K562 (cell line): ENCODE results near the gene SIK1. TPM values are rescaled to one million over a fixed set of nuclear protein-coding genes. Genes with fewer than 3 reads are reported as not detected.
"Not testable (repeated sequence)": the region's sequence is repeated elsewhere in the genome, so short reads cannot be mapped to it uniquely, and the experiment has no call there.

Experiments used
- ATAC-seq: fragments of 200-7000 bp; cut with Tn5 transposase; 3 replicates; pipeline ENCODE4 v1.9.1; 2020; ENCODE audit warnings: moderate library complexity
- BruUV-seq: library from RNA; stranded (reverse); fragments of 400-500 nt; replicated peaks from 2 replicates; lab custom pipeline; 2021; lab: Mats Ljungman, UMichigan
- CTCF ChIA-PET: fragments of 300-600 bp; formaldehyde crosslinking; extraction: SDS; loops from one replicate; lab custom pipeline; 2021; ENCODE audit warnings: low intra/inter-chr PET ratio; lab: Yijun Ruan, JAX
- POLR2A ChIA-PET: fragments of 300-600, 350-650 bp; sonication (Branson Sonifier 250); formaldehyde crosslinking; extraction: SDS; loops from one replicate; lab custom pipeline; 2021; ENCODE audit warnings: antibody characterized with exemption, inconsistent platforms; lab: Yijun Ruan, JAX
- DNase-seq, 4 experiments: peaks; one replicate each; pipeline versions ENCODE4 v3.0.0 to v3.0.0-alpha.2; 2011 to 2018; ENCODE audit warnings: low spot score in 3 of 4, mixed read lengths in 3 of 4; ENCODE audit errors: extremely low read depth in 1 of 4
- FAIRE-seq: peaks from 2 replicates; lab custom pipeline; 2011; peaks lifted over from hg19 to GRCh38; lab: Jason Lieb, UNC
- H2AFZ ChIP-seq: 2 replicates; pipeline ENCODE4 v1.6.0; 2011; ENCODE audit warnings: low read depth, low read length, control low read depth, inconsistent platforms
- H3K27ac ChIP-seq: fragments of 200-600 bp; 3 replicates; pipeline ENCODE4 v1.8.0; 2011; ENCODE audit warnings: low read depth, mild to moderate bottlenecking, control low read depth, inconsistent platforms, low read length, moderate library complexity, mixed read lengths; ENCODE audit errors: extremely low read depth
- H3K27me3 ChIP-seq, 2 experiments: fragments of 300-600 bp in 1 of 2; 2 replicates in 1 of 2; 3 replicates in 1 of 2; pipeline versions ENCODE4 v1.6.0 to v1.8.0; 2011; ENCODE audit warnings: inconsistent platforms in 2 of 2, low read length in 2 of 2, mild to moderate bottlenecking in 1 of 2, mixed read lengths in 1 of 2, moderate library complexity in 1 of 2; ENCODE audit not compliant: control insufficient read depth in 2 of 2, insufficient read depth in 2 of 2
- H3K36me3 ChIP-seq: fragments of 300-600 bp; 3 replicates; pipeline ENCODE4 v1.8.0; 2011; ENCODE audit warnings: mild to moderate bottlenecking, low read length, inconsistent platforms; ENCODE audit not compliant: control insufficient read depth, insufficient read depth
- H3K4me1 ChIP-seq, 2 experiments: fragments of 200-600 bp in 1 of 2; replicated peaks in 1 of 2; 2 replicates in 1 of 2; 3 replicates in 1 of 2; pipeline versions ENCODE4 v1.5.1 to v1.8.0; 2011; ENCODE audit warnings: inconsistent platforms in 2 of 2, low read length in 2 of 2, mild to moderate bottlenecking in 1 of 2, mixed read lengths in 1 of 2, moderate library complexity in 1 of 2; ENCODE audit not compliant: control insufficient read depth in 2 of 2, insufficient read depth in 2 of 2
- H3K4me2 ChIP-seq: 2 replicates; pipeline ENCODE4 v1.6.1; 2011; ENCODE audit warnings: low read length, control low read depth, inconsistent platforms, mixed read lengths; ENCODE audit not compliant: insufficient read depth
- H3K4me3 ChIP-seq: fragments of 200-600 bp; sonication (generic), shearing (Covaris generic); 2 replicates; pipeline ENCODE4 v1.5.1; 2016; ENCODE audit warnings: control low read depth, inconsistent platforms
- H3K79me2 ChIP-seq: fragments of 200-600 bp; 3 replicates; pipeline ENCODE4 v1.8.0; 2011; ENCODE audit warnings: low read length, inconsistent platforms; ENCODE audit not compliant: control insufficient read depth, insufficient read depth
- H3K9ac ChIP-seq, 2 experiments: 2 replicates each; pipeline versions ENCODE4 v1.6.0 to v1.6.1; 2011; ENCODE audit warnings: low read depth in 2 of 2, low read length in 2 of 2, control low read depth in 1 of 2, inconsistent platforms in 1 of 2, mild to moderate bottlenecking in 1 of 2, mixed read lengths in 1 of 2; ENCODE audit not compliant: insufficient read depth in 1 of 2
- H3K9me1 ChIP-seq: one replicate; pipeline ENCODE4 v1.6.0; 2011; ENCODE audit warnings: inconsistent platforms, mild to moderate bottlenecking, low read length, moderate library complexity; ENCODE audit not compliant: control insufficient read depth, insufficient read depth
- H3K9me3 ChIP-seq: replicated peaks from 2 replicates; pipeline ENCODE4 v1.5.1; 2011; ENCODE audit warnings: low read depth, low read length, inconsistent platforms; ENCODE audit not compliant: control insufficient read depth, insufficient read depth
- H4K20me1 ChIP-seq: replicated peaks from 2 replicates; pipeline ENCODE4 v1.6.1; 2011; ENCODE audit warnings: low read length, inconsistent platforms, mixed read lengths; ENCODE audit not compliant: control insufficient read depth, insufficient read depth
- WGBS: fragments of 100-300 bp; shearing (Covaris generic); methylation state at CpG from one replicate; pipeline ENCODE4 v1.1.6; 2016; ENCODE audit warnings: low coverage, mixed read lengths; ENCODE audit not compliant: insufficient coverage; ENCODE audit errors: missing lambda C conversion rate; 5-methylcytosine and 5-hydroxymethylcytosine counted together
- in situ Hi-C: fragments of 300-500 bp; cut with MboI; formaldehyde crosslinking; loops from 4 replicates; pipeline ENCODE4 v1.15.0; 2018; ENCODE audit warnings: inconsistent platforms, mixed read lengths
- intact Hi-C: fragments of 100-400 bp; cut with micrococcal nuclease; formaldehyde crosslinking; loops from 2 replicates; pipeline ENCODE4 v1.14.2; 2022
- polyA plus RNA-seq, 8 experiments: library from polyadenylated mRNA; depleted of rRNA in 4 of 8; stranded (reverse) in 5 of 8; unstranded in 3 of 8; fragments of >200 nt; fragmentation: Nextera tagmentation in 2 of 8; fragmentation: Illumina TruSeq in 1 of 8; extraction: Ambion mirVana in 2 of 8; extraction: Trizol in 1 of 8; gene quantifications; 2 replicates each; pipeline versions ENCODE4 v1.2.1 to v1.2.3, GENCODE V29; 2011 to 2014; ENCODE audit warnings: inconsistent platforms in 1 of 8, missing spikeins in 1 of 8
- total RNA-seq, 7 experiments: library from RNA; depleted of rRNA in 6 of 7; stranded (reverse); fragments of >200 nt in 6 of 7; fragmentation: Illumina TruSeq in 2 of 7; extraction: Trizol in 2 of 7; gene quantifications; 2 replicates each; pipeline versions ENCODE4 v1.2.1 to v1.2.3, GENCODE V29; 2011 to 2021; ENCODE audit warnings: low replicate concordance in 1 of 7

The SIK1 gene
- total and polyA plus RNA-seq, 9 of the 15 experiments (the other 6 are each of a cell fraction or from before 2014, with no cell fraction given): 0.45 to 4.3 (median 1.8) TPM; not detected in 2

- H3K27ac ChIP-seq, POLR2A ChIA-PET, H3K36me3 ChIP-seq, H4K20me1 ChIP-seq, ATAC-seq, H3K79me2 ChIP-seq, H3K9me3 ChIP-seq, H3K9ac ChIP-seq, in situ Hi-C loops, H2AFZ ChIP-seq, H3K4me1 ChIP-seq, H3K4me3 ChIP-seq, H3K9me1 ChIP-seq, H3K4me2 ChIP-seq, BruUV-seq, H3K27me3 ChIP-seq, DNase-seq, CTCF ChIA-PET, intact Hi-C loops: not testable (repeated sequence)
- peak; percentile 32 for FAIRE-seq
- no CpG with 5 or more reads among the region's 12 CpGs for WGBS
These were observed 28.4 kb downstream of the SIK1 start for GRCh38 chr21:43398533-43398932.

- H3K27me3 ChIP-seq, BruUV-seq, H3K4me3 ChIP-seq, H3K9me3 ChIP-seq, H3K4me2 ChIP-seq, ATAC-seq, H3K9me1 ChIP-seq, POLR2A ChIA-PET, FAIRE-seq, H2AFZ ChIP-seq, H3K79me2 ChIP-seq, CTCF ChIA-PET, H3K27ac ChIP-seq, H3K36me3 ChIP-seq, in situ Hi-C loops, H3K9ac ChIP-seq, DNase-seq, intact Hi-C loops, H4K20me1 ChIP-seq, H3K4me1 ChIP-seq: not testable (repeated sequence)
- no CpG with 5 or more reads among the region's 3 CpGs for WGBS
These were observed 28.9 kb downstream of the SIK1 start for GRCh38 chr21:43398000-43398399.

- H3K27me3 ChIP-seq, H3K9ac ChIP-seq, in situ Hi-C loops, FAIRE-seq, H2AFZ ChIP-seq, intact Hi-C loops, BruUV-seq, H3K79me2 ChIP-seq, H4K20me1 ChIP-seq, H3K9me3 ChIP-seq, H3K4me3 ChIP-seq, H3K4me2 ChIP-seq, H3K9me1 ChIP-seq, DNase-seq, POLR2A ChIA-PET, H3K27ac ChIP-seq, CTCF ChIA-PET, H3K36me3 ChIP-seq, H3K4me1 ChIP-seq, ATAC-seq: not testable (repeated sequence)
- no CpG with 5 or more reads among the region's 15 CpGs for WGBS
These were observed 29.5 kb downstream of the SIK1 start for GRCh38 chr21:43397439-43397808.

- in situ Hi-C loops, DNase-seq, BruUV-seq, FAIRE-seq, H3K79me2 ChIP-seq, H2AFZ ChIP-seq, H3K9me3 ChIP-seq, H3K9me1 ChIP-seq, H3K36me3 ChIP-seq, H3K4me1 ChIP-seq, ATAC-seq, intact Hi-C loops, POLR2A ChIA-PET, CTCF ChIA-PET, H3K4me2 ChIP-seq, H3K27me3 ChIP-seq, H4K20me1 ChIP-seq, H3K27ac ChIP-seq, H3K4me3 ChIP-seq, H3K9ac ChIP-seq: not testable (repeated sequence)
- no CpG with 5 or more reads among the region's 27 CpGs for WGBS
These were observed 30.0 kb downstream of the SIK1 start for GRCh38 chr21:43396788-43397438.
